Measurements from ENCODE around the gene PLOD3.
"Not testable (repeated sequence)": the region's sequence is repeated elsewhere in the genome, so short reads cannot be mapped to it uniquely, and the experiment has no call there.

Gene PLOD3

GRCh38 chr7:101211501-101211900 lies 5.9 kb downstream of the PLOD3 start:
- no peak for DNase-seq

- no peak for DNase-seq
Measured at GRCh38 chr7:101210143-101210542, 7.2 kb downstream of the PLOD3 start.

- DNase-seq: no peak
Measured at GRCh38 chr7:101208794-101209193, 8.6 kb downstream of the PLOD3 start.

- no peak for DNase-seq
Measured at GRCh38 chr7:101207459-101207858, 9.9 kb downstream of the PLOD3 start.

- no peak for DNase-seq
Measured at GRCh38 chr7:101206665-101207042, 10.7 kb downstream of the PLOD3 start.

GRCh38 chr7:101205901-101206664 lies 11.3 kb downstream of the PLOD3 start:
- no peak for DNase-seq

- DNase-seq: not testable (repeated sequence)
Measured at GRCh38 chr7:101203740-101204738, 13.3 kb downstream of the PLOD3 start.

GRCh38 chr7:101202603-101202918 lies 14.8 kb downstream of the PLOD3 start:
- DNase-seq: no peak

- no peak for DNase-seq
Measured at GRCh38 chr7:101201695-101202602, 15.4 kb downstream of the PLOD3 start.

- no peak for DNase-seq
Measured at GRCh38 chr7:101200862-101201599, 16.4 kb downstream of the PLOD3 start, which contains the start of gene MOGAT3. Gene MOGAT3, minus strand, starts transcription at chr7:101201036. Its CDS starts 182 bp downstream, at chr7:101200854.

GRCh38 chr7:101200504-101200861 lies 16.9 kb downstream of the PLOD3 start:
- DNase-seq: no peak

- DNase-seq: not testable (repeated sequence)
Measured at GRCh38 chr7:101199522-101199921, 17.9 kb downstream of the PLOD3 start.

- no peak for DNase-seq
Measured at GRCh38 chr7:101198476-101198875, 18.9 kb downstream of the PLOD3 start.

GRCh38 chr7:101197991-101198390 lies 19.4 kb downstream of the PLOD3 start:
- DNase-seq: no peak

GRCh38 chr7:101195884-101196283 lies 21.5 kb downstream of the PLOD3 start:
- DNase-seq: no peak

- no peak for DNase-seq
Measured at GRCh38 chr7:101189109-101189508, 28.3 kb downstream of the PLOD3 start.

- DNase-seq: no peak
Measured at GRCh38 chr7:101186844-101187428, 30.4 kb downstream of the PLOD3 start.

GRCh38 chr7:101186194-101186593 lies 31.2 kb downstream of the PLOD3 start:
- DNase-seq: no peak

GRCh38 chr7:101185258-101185839 lies 32.0 kb downstream of the PLOD3 start:
- DNase-seq: no peak

GRCh38 chr7:101180130-101180755 lies 37.1 kb downstream of the PLOD3 start, which contains the start of gene NAT16:
Gene NAT16, minus strand, starts transcription at chr7:101180293. Its CDS starts 5,486 bp downstream, at chr7:101174807.
- no peak for DNase-seq

- no peak for DNase-seq
Measured at GRCh38 chr7:101179713-101180112, 37.7 kb downstream of the PLOD3 start.
